AG09319 (cell line): ENCODE results near the gene HIRA.

Experiments
- DNase-seq: peaks from one replicate; pipeline ENCODE4 v3.0.0-alpha.2; 2010; ENCODE audit warnings: low read depth; ENCODE audit errors: extremely low read depth
- TF ChIP-seq, protein P1 (sequence below): IDR thresholded peaks from 2 replicates; pipeline ENCODE4 v1.5.1; 2011; ENCODE audit warnings: low read depth, mild to moderate bottlenecking, inconsistent platforms, low read length, moderate library complexity

The HIRA gene

GRCh38 chr22:19463008-19463407 lies 31.5 kb upstream of the HIRA start:
- no peak for DNase-seq
- TF ChIP-seq, protein P1, sequence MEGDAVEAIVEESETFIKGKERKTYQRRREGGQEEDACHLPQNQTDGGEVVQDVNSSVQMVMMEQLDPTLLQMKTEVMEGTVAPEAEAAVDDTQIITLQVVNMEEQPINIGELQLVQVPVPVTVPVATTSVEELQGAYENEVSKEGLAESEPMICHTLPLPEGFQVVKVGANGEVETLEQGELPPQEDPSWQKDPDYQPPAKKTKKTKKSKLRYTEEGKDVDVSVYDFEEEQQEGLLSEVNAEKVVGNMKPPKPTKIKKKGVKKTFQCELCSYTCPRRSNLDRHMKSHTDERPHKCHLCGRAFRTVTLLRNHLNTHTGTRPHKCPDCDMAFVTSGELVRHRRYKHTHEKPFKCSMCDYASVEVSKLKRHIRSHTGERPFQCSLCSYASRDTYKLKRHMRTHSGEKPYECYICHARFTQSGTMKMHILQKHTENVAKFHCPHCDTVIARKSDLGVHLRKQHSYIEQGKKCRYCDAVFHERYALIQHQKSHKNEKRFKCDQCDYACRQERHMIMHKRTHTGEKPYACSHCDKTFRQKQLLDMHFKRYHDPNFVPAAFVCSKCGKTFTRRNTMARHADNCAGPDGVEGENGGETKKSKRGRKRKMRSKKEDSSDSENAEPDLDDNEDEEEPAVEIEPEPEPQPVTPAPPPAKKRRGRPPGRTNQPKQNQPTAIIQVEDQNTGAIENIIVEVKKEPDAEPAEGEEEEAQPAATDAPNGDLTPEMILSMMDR = no peak

- TF ChIP-seq, protein P1 = no peak
- DNase-seq = no peak
Measured at GRCh38 chr22:19461506-19461905, 30.0 kb upstream of the HIRA start.

DNA sequence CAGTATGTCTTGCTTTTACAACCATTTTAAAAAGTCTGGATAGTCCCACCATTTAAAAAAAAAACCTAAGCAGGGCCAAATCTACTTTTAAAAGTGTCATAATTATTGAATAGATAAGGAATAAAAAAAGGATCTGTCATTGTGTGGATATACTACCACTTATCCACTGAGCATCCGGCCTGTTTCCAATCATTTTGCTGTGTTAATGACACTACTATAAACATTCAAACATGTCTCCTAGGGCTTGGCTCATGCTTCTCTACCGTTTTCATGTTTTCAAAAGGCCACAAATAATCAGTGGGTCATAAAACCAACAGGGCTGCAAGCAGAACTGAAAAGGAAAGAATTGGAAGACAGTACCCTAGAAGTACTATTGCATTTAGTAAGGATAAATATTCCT lies 28.5 kb upstream of the HIRA start:
- no peak for DNase-seq
- TF ChIP-seq, protein P1 = no peak

GRCh38 chr22:19457828-19458428 lies 26.4 kb upstream of the HIRA start:
- TF ChIP-seq, protein P1 = no peak
- DNase-seq = no peak

- DNase-seq = no peak
Measured at GRCh38 chr22:19456541-19456940, 25.0 kb upstream of the HIRA start.

DNA sequence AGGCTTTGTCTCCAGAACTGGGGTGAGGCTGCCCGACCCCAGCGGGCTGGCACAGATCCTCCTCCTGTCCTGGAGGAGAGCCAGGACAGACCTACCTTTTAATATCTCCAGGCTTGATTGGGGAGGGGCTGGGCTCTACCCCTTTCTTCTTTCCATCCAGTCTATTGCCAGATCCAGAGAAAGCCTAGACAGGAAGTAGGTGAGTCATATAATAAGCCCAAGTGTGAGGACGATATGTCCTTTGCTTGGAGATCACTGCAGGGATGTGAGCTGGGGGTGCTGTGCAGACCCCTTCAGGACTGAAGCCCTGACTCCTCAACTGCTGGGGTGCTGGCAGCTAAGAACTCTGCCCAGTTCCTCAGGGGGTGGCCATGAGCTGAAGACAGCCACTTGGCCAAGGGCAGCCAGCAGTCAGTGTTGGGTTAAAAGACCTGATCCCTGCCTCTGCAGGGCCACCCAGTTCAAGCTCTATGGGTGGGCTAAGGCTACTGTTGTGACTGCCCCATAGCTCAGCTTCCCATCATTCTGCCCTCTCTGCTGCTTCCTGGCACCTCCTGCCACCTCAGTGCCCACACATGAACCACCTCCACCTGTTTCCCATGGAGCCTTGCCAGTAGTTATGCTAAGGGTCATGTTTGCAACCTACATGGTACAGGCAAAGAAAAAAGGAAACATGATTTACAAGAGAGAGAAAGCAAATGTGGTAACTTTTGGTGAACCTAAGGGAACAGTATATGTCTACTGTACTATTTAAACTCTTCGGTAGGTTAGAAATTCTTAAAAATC lies 24.2 kb upstream of the HIRA start:
- TF ChIP-seq, protein P1 = no peak

More at GRCh38 chr22:19456541-19456940, 25.0 kb upstream of the HIRA start:
- TF ChIP-seq, protein P1 = no peak

GRCh38 chr22:19455033-19455432 lies 23.5 kb upstream of the HIRA start:
- DNase-seq = no peak
- TF ChIP-seq, protein P1 = no peak

More for the DNA sequence above, 24.2 kb upstream of the HIRA start:
- no peak for DNase-seq
